BLaER1 treated with 17β-estradiol and CSF1 and Interleukin-3, amounts not matched to agents 10 nM and 100 nM (cell line): ENCODE measurements around the gene ADAMTS2.

Experiments used
- H3K27ac ChIP-seq, 11 experiments: shearing (Covaris generic); formaldehyde crosslinking; 2 replicates each; pipeline ENCODE4 v1.8.1; 2022
- H3K27me3 ChIP-seq, 11 experiments: shearing (Covaris generic); formaldehyde crosslinking; 2 replicates each; pipeline ENCODE4 v1.8.1; 2022
- H3K36me3 ChIP-seq, 11 experiments: shearing (Covaris generic); formaldehyde crosslinking; 2 replicates each; pipeline ENCODE4 v1.8.1; 2022
- H3K4me1 ChIP-seq, 10 experiments: shearing (Covaris generic); formaldehyde crosslinking; 2 replicates each; pipeline ENCODE4 v1.8.1; 2022
- H3K4me2 ChIP-seq, 11 experiments: shearing (Covaris generic); formaldehyde crosslinking; 2 replicates each; pipeline ENCODE4 v1.8.1; 2022
- H3K4me3 ChIP-seq, 10 experiments: shearing (Covaris generic); formaldehyde crosslinking; 2 replicates each; pipeline ENCODE4 v1.8.1; 2022
- H3K9ac ChIP-seq, 11 experiments: shearing (Covaris generic); formaldehyde crosslinking; 2 replicates each; pipeline ENCODE4 v1.8.1; 2022
- H3K9me3 ChIP-seq, 11 experiments: shearing (Covaris generic); formaldehyde crosslinking; replicated peaks in 1 of 11; 2 replicates each; pipeline ENCODE4 v1.8.1; 2022
- H4K20me1 ChIP-seq, 11 experiments: shearing (Covaris generic); formaldehyde crosslinking; 2 replicates each; pipeline ENCODE4 v1.8.1; 2022
- Cebpa-rat ChIP-seq, 11 experiments: shearing (Covaris generic); IDR thresholded peaks; 2 replicates each; pipeline ENCODE4 v1.8.1; 2022

Gene ADAMTS2

DNA sequence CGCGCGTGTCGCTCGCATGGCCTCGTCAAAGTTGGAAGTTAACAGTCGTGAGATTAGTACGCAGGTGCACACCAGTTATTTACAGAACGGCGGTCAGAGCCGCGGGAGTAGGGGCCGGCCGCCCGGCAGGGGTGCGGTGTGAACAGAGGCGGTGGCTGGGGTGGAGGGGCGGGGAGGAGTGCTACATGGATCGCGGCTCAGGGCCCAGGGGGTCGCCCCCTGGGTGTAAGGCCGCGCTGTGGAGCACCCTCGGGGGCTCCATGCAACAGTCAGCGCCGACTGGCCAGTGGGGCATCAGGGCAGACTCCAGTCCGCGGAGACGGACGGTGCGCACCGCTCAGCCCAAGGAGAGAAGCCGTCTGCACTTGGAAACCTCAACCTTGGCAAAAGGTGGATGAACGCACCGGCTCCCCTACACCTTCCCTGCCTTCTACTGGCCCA, 224.8 kb downstream of the ADAMTS2 start:
- TF ChIP-seq Cebpa-rat (IDR thresholded peaks at IDR 0.05), result no peak
- Histone ChIP-seq H3K9ac (no peak overlapping the region), H3K4me1 (no peaks in the 10 kb centered on the region), H3K27me3 (no peaks in the 10 kb centered on the region), H3K27ac (no peak overlapping the region), H3K36me3 (no peaks in the 10 kb centered on the region; a peak in 1 of 22 replicates), H3K9me3 (peaks cover 31 to 81% (median 62%) of the 10 kb centered on the region in 11 experiments), H3K4me2 (no peak overlapping the region), H3K4me3 (no peak overlapping the region), H4K20me1 (no peaks in the 10 kb centered on the region)

DNA sequence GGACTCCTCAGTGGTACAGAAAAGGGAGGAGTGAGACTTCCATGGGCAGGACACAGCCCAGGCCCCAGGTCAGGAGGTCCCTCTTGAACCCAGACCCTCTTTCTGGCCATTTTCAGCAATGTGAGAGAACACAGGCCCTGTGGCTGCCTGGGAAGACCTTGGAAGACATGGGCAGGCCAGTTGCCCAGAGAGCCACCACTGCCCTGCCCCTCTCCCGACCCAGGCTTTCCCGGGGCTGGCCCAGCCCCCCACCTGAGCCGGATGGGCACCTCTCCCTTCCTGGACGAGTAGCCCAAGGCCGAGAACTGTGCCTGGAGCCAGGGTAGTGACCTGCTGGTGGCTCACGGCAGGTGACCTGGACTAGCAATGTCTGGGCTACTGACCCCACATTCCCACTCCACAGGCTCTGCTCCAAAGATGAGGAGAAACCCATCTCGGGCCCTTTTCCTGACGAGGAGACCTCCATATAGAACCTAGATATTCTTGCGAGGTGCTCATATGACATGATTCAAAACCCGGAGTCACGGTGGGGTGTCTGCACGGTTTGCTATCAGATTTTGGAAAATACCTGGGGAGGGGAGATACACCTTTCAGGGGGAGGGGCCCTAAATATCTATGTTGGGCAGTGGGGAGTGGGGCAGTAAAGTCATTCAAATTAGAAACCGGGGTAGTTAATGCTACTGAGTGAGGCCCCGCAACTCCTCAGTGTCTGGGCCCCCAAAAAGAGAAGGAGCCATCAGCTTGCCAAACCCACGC, 225.7 kb downstream of the ADAMTS2 start:
- H3K36me3 ChIP-seq, result no peaks in the 10 kb centered on the region; a peak in 1 of 22 replicates
- no peak overlapping the region for H3K4me2 ChIP-seq
- no peak for TF ChIP-seq Cebpa-rat (IDR thresholded peaks at IDR 0.05)
- no peak overlapping the region for H3K4me3 ChIP-seq
- H3K9me3 ChIP-seq, result peaks cover 31 to 81% (median 58%) of the 10 kb centered on the region in 11 experiments
- no peaks in the 10 kb centered on the region for H3K27me3 ChIP-seq
- H3K27ac ChIP-seq, result no peak overlapping the region
- H3K4me1 ChIP-seq, result no peaks in the 10 kb centered on the region
- no peak overlapping the region for H3K9ac ChIP-seq
- no peaks in the 10 kb centered on the region for H4K20me1 ChIP-seq

DNA sequence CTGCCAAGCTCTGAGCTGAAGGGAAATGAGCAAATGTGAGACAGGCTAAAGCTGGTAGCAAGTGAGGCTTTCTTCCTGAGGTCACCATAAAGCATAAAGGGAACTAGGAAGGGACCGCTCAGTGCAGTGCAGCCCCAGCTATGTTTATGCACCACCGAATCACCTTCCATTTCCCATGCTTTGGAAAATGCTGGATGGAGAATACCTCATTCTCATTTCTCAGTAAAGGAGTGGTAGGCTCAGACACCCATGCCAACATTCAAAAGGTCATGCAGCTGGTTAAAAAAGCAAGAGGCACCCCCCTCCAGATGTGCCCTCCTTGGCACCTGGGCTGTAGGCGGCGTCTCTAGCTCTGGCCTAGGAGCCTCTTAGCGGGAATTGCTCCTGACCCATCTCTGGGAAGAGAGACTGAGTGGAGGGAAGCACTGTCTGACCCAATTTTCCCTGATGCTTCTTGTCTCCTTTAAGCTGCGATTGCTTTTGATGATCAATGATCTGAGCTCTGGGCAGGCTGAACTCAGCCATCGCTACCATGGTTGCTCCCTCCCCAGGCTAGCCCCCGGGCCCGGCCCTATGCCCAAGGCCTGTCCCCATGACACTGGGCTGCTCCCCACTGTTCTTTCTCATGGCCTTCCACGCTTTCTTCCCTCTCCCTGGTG, 226.4 kb downstream of the ADAMTS2 start:
- H3K4me1 ChIP-seq, result no peaks in the 10 kb centered on the region
- H3K4me3 ChIP-seq, result no peak overlapping the region
- TF ChIP-seq Cebpa-rat (IDR thresholded peaks at IDR 0.05), result no peak
- no peaks in the 10 kb centered on the region; a peak in 1 of 22 replicates for H3K36me3 ChIP-seq
- no peak overlapping the region for H3K4me2 ChIP-seq
- no peaks in the 10 kb centered on the region for H4K20me1 ChIP-seq
- H3K9ac ChIP-seq, result no peak overlapping the region
- H3K27ac ChIP-seq, result no peak overlapping the region
- no peaks in the 10 kb centered on the region for H3K27me3 ChIP-seq
- peaks cover 35 to 81% (median 58%) of the 10 kb centered on the region in 11 experiments for H3K9me3 ChIP-seq

DNA sequence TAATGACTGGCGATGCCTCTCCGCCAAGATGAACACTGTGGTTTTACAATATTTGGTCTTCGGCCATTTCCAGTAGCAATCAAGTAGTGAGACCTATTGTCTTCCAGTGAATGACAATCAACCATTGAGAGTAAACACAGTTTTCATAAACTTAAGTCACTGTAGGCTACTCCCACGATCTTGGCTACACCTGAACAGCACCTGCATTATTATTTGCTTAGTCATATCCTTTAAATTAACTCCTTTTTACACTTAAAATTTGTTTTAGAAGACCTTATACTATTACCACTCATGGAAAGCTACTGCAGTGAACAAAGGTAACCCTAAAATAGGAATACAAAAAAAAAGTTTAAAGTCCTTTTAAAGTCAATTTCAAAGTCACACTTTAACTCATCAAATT, 226.9 kb downstream of the ADAMTS2 start:
- Histone ChIP-seq H3K36me3 (no peaks in the 10 kb centered on the region; a peak in 1 of 22 replicates), H3K4me3 (no peak overlapping the region), H3K4me2 (no peak overlapping the region), H3K9ac (no peak overlapping the region), H3K9me3 (peaks cover 36 to 81% (median 63%) of the 10 kb centered on the region in 11 experiments), H3K4me1 (no peaks in the 10 kb centered on the region), H3K27ac (no peak overlapping the region), H3K27me3 (no peaks in the 10 kb centered on the region), H4K20me1 (no peaks in the 10 kb centered on the region)
- TF ChIP-seq Cebpa-rat (IDR thresholded peaks at IDR 0.05), result no peak

DNA sequence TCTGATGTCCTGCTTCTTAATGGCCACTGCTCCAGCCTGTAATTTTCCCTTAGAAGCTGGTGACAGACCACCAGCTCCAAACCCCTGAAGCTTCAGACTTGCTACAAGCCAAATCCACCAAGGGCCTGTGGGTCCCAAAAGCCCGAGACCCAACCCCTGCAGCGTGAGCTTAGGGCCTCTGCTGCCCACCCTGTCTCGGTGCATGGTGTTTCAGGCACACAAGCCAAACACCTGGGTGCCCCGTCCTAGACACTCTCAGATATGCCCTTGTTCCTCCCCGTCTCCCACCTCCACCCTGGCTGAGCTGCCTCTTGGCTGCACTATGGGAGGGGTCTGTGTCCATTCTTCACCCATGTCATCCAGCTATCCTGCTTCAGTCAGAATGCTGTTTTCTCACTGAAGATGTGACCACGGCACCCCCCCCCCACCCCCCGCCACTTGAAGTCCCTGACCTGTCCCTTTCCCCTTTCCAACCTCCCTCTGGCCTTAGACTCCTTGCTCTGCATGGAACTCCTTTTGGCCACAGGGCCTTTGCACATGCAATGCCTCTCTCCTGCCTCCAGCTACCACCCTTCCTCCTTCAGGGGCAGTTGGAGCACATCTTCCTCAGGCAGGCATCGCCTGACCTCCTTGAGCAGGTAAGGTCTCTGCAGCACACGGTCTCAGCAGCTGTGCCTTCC, 229.3 kb downstream of the ADAMTS2 start:
- Histone ChIP-seq H3K9ac (no peak overlapping the region), H3K4me1 (no peaks in the 10 kb centered on the region), H3K4me2 (no peak overlapping the region), H3K9me3 (peaks cover 22 to 61% (median 42%) of the 10 kb centered on the region in 11 experiments; a peak in 21 of 22 replicates), H3K27ac (no peak overlapping the region), H4K20me1 (no peaks in the 10 kb centered on the region), H3K27me3 (no peaks in the 10 kb centered on the region), H3K36me3 (no peaks in the 10 kb centered on the region; a peak in 1 of 22 replicates), H3K4me3 (no peak overlapping the region)
- TF ChIP-seq Cebpa-rat (IDR thresholded peaks at IDR 0.05), result no peak

DNA sequence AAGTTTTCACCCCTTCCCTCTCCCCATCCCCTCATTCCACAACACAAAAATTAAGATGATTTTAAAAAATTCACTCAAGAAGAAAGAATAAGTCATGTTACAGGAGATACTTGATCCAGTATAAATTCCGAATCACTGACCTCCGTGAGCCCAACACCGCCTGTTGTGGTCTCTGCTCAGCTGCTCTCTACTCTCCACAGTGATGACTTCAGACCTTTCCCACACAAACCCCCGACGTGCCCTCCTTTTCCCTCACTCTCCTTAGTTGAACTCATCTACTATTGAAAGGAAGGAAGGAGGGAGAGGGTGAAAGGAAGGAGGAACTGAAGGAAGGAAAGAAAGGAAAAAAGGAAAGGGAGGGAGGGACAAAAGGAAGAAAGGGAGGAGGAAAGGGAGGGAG, 230.0 kb downstream of the ADAMTS2 start:
- H3K4me1 ChIP-seq, result no peaks in the 10 kb centered on the region
- no peak overlapping the region for H3K9ac ChIP-seq
- H3K36me3 ChIP-seq, result no peaks in the 10 kb centered on the region
- no peaks in the 10 kb centered on the region for H3K27me3 ChIP-seq
- peaks cover 15 to 55% (median 38%) of the 10 kb centered on the region in 11 experiments; a peak in 21 of 22 replicates for H3K9me3 ChIP-seq
- H3K4me3 ChIP-seq, result no peak overlapping the region
- no peak overlapping the region for H3K4me2 ChIP-seq
- H4K20me1 ChIP-seq, result no peaks in the 10 kb centered on the region
- TF ChIP-seq Cebpa-rat (IDR thresholded peaks at IDR 0.05), result no peak
- no peak overlapping the region for H3K27ac ChIP-seq

DNA sequence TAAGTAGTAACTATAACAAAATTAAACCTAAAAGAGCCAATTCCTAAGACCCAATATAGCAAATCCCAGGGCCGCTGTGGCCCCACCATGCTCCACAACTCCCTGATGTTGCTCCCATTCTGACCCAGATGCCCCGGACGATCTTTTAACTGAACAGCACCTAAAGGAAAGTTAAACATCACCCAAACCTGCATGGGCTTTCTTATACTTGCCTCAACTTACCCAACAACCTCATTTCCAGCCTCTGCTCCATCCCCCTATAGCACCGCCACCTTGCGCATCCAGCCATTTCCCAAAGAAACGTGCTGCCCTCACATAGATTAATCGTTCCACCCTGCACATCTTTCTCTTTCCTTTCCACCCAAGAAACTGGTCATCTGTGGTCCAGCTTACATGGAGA, 230.5 kb downstream of the ADAMTS2 start:
- H3K9me3 ChIP-seq, result peaks cover 15 to 49% (median 33%) of the 10 kb centered on the region in 11 experiments; a peak in 21 of 22 replicates
- TF ChIP-seq Cebpa-rat (IDR thresholded peaks at IDR 0.05), result no peak

DNA sequence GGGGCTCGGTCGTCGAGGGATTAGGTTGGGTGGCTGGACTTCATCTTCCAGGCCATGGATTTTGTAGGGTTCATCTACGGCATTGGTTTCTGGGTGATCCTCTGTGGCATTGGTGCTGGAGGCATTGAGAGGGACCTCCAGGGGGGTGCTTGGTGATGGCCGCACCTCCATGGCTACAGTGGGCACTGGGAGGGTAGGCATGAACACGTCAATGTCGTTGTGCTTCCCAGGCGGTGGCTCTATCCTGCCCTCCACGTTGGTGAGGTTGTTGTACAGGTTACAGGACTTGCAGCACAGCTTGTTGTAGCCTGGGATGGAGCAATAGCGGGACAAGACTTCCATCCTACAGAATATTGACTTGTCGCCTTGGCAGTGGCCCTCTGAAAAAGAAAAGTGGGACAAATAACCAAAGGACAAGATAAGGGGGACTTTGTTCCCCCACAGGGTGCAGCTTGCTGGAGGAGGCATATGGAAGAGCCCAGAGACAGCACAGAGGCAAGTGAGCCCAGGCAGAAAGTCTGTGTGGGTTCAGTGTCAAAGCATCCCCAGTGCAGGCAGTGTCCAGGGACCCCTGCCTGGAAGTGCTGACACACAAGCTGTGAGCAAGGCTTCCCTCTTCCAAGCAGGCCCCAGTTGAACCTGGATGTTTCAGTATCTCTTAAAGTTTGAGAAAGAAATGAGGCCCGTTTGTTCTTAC, 231.2 kb downstream of the ADAMTS2 start:
- Histone ChIP-seq H3K4me1 (no peaks in the 10 kb centered on the region), H3K27ac (no peak overlapping the region), H3K36me3 (no peaks in the 10 kb centered on the region), H3K4me3 (no peak overlapping the region), H3K9me3 (peaks cover 8 to 48% (median 29%) of the 10 kb centered on the region in 11 experiments; a peak in 21 of 22 replicates), H3K9ac (no peak overlapping the region), H3K4me2 (no peak overlapping the region), H3K27me3 (no peaks in the 10 kb centered on the region), H4K20me1 (no peaks in the 10 kb centered on the region)
- TF ChIP-seq Cebpa-rat (IDR thresholded peaks at IDR 0.05), result no peak

More for the DNA sequence above, 230.5 kb downstream of the ADAMTS2 start:
- Histone ChIP-seq H3K4me1 (no peaks in the 10 kb centered on the region), H3K9ac (no peak overlapping the region), H4K20me1 (no peaks in the 10 kb centered on the region), H3K4me3 (no peak overlapping the region), H3K27me3 (no peaks in the 10 kb centered on the region), H3K4me2 (no peak overlapping the region), H3K36me3 (no peaks in the 10 kb centered on the region), H3K27ac (no peak overlapping the region)

DNA sequence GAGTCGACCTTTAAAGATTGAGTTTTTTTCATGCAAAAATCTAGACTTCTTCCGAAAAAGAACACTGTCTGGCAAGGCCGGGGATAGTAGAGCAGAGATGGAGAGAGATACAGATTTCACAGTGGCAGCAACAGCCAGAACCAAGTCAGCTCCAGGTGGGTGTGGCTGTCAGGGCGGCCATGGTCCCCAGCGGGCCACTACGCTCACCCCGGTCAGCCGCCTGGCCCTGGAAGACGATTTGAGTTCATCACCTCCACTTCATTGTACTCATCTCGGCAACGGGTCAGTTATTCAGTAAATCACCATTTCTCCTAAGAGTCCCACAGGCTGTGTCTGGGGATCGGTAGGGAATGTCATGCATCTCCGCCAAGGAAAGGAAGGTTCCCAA, 232.1 kb downstream of the ADAMTS2 start:
- Histone ChIP-seq H4K20me1 (no peaks in the 10 kb centered on the region), H3K36me3 (no peaks in the 10 kb centered on the region), H3K9me3 (peaks cover 6 to 54% (median 26%) of the 10 kb centered on the region in 11 experiments; a peak in 20 of 22 replicates), H3K4me1 (no peaks in the 10 kb centered on the region), H3K27me3 (no peaks in the 10 kb centered on the region), H3K9ac (no peak overlapping the region), H3K4me2 (no peak overlapping the region), H3K27ac (no peak overlapping the region), H3K4me3 (no peak overlapping the region)
- no peak for TF ChIP-seq Cebpa-rat (IDR thresholded peaks at IDR 0.05)
